Parathyroid adenoma (tissue), 2 donors: Measurements from ENCODE around the gene SMIM36.
A peak's percentile ranks its signal among the peaks of the same experiment; 100 is the strongest.

Experiments
- H2AFZ ChIP-seq: fragments of 300-600 bp; sonication (generic); one replicate; pipeline ENCODE4 v1.7.0; 2017; ENCODE audit warnings: antibody characterized with exemption, mild to moderate bottlenecking
- H3K27ac ChIP-seq: fragments of 300-600 bp; sonication (generic); one replicate; pipeline ENCODE4 v1.7.0; 2017
- H3K27me3 ChIP-seq: fragments of 300-600 bp; sonication (generic); one replicate; pipeline ENCODE4 v1.7.0; 2017; ENCODE audit warnings: low read length; ENCODE audit not compliant: control insufficient read depth, insufficient read depth
- H3K36me3 ChIP-seq: fragments of 300-600 bp; sonication (generic); one replicate; pipeline ENCODE4 v1.7.0; 2017; ENCODE audit warnings: low read length; ENCODE audit not compliant: control insufficient read depth, insufficient read depth
- H3K4me1 ChIP-seq: fragments of 300-600 bp; sonication (generic); one replicate; pipeline ENCODE4 v1.7.0; 2017; ENCODE audit warnings: control low read depth
- H3K4me2 ChIP-seq: fragments of 300-600 bp; sonication (generic); one replicate; pipeline ENCODE4 v1.7.0; 2017; ENCODE audit warnings: low read length
- H3K4me3 ChIP-seq: fragments of 300-600 bp; sonication (generic); one replicate; pipeline ENCODE4 v1.7.0; 2017; ENCODE audit warnings: low read depth, low read length
- H3K79me2 ChIP-seq: fragments of 300-600 bp; sonication (generic); one replicate; pipeline ENCODE4 v1.7.0; 2017; ENCODE audit warnings: control low read depth
- H3K9ac ChIP-seq: fragments of 300-600 bp; sonication (generic); one replicate; pipeline ENCODE4 v1.7.0; 2017; ENCODE audit warnings: mild to moderate bottlenecking
- H3K9me3 ChIP-seq: fragments of 300-600 bp; sonication (generic); one replicate; pipeline ENCODE4 v1.7.0; 2017; ENCODE audit warnings: low read length; ENCODE audit not compliant: control insufficient read depth
- CTCF ChIP-seq: fragments of 300-600 bp; sonication (generic); IDR thresholded peaks from one replicate; pipeline ENCODE4 v1.7.0; 2017; ENCODE audit warnings: antibody characterized with exemption, mild to moderate bottlenecking
- donor health status: primary hyperparathyroidism.

The SMIM36 gene

GRCh38 chr17:55482591-55483389, 28.5 kb downstream of the SMIM36 start:
- Histone ChIP-seq H3K9ac (no peak overlapping the region), H3K79me2 (no peaks in the 10 kb centered on the region), H3K36me3 (no peaks in the 10 kb centered on the region), H3K4me1 (peaks cover 3% of the 10 kb centered on the region), H3K4me2 (no peak overlapping the region), H3K27ac (no peak overlapping the region), H3K4me3 (no peak overlapping the region), H2AFZ (no peak overlapping the region), H3K27me3 (no peaks in the 10 kb centered on the region), H3K9me3 (no peaks in the 10 kb centered on the region)
- TF ChIP-seq CTCF: no peak

- Histone ChIP-seq H3K4me3 (no peak overlapping the region), H3K27me3 (no peaks in the 10 kb centered on the region), H3K9me3 (no peaks in the 10 kb centered on the region), H3K9ac (no peak overlapping the region), H2AFZ (no peak overlapping the region), H3K36me3 (no peaks in the 10 kb centered on the region), H3K4me2 (no peak overlapping the region), H3K79me2 (no peaks in the 10 kb centered on the region), H3K4me1 (no peaks in the 10 kb centered on the region), H3K27ac (no peak overlapping the region)
- no peak for TF ChIP-seq CTCF
These were observed 30.5 kb downstream of the SMIM36 start for GRCh38 chr17:55480631-55481315.

- H3K4me1 ChIP-seq: no peaks in the 10 kb centered on the region
- H3K4me3 ChIP-seq: no peak overlapping the region
- H3K4me2 ChIP-seq: no peak overlapping the region
- no peak overlapping the region for H3K27ac ChIP-seq
- no peaks in the 10 kb centered on the region for H3K79me2 ChIP-seq
- no peaks in the 10 kb centered on the region for H3K36me3 ChIP-seq
- TF ChIP-seq CTCF: no peak
- no peak overlapping the region for H3K9ac ChIP-seq
- H3K27me3 ChIP-seq: no peaks in the 10 kb centered on the region
- H3K9me3 ChIP-seq: no peaks in the 10 kb centered on the region
- peak overlapping the region; percentile 5 for H2AFZ ChIP-seq
These were observed 31.3 kb downstream of the SMIM36 start for GRCh38 chr17:55479903-55480302.

- no peaks in the 10 kb centered on the region for H3K4me1 ChIP-seq
- no peak for TF ChIP-seq CTCF
- H3K27me3 ChIP-seq: no peaks in the 10 kb centered on the region
- H3K4me2 ChIP-seq: no peak overlapping the region
- H3K9me3 ChIP-seq: no peaks in the 10 kb centered on the region
- no peak overlapping the region for H2AFZ ChIP-seq
- no peaks in the 10 kb centered on the region for H3K79me2 ChIP-seq
- no peak overlapping the region for H3K9ac ChIP-seq
- H3K27ac ChIP-seq: no peak overlapping the region
- no peak overlapping the region for H3K4me3 ChIP-seq
- H3K36me3 ChIP-seq: no peaks in the 10 kb centered on the region
These were observed 32.3 kb downstream of the SMIM36 start for GRCh38 chr17:55478971-55479370.
